SU-DHL-6 (cell line): ENCODE results near the gene SRCAP.

ENCODE experiments used
- H2AFZ ChIP-seq: fragments of 200-600 bp; sonication (generic); 2 replicates; pipeline ENCODE4 v1.6.1; 2014; ENCODE audit warnings: low read depth, mild to moderate bottlenecking, moderate library complexity, mixed read lengths, antibody characterized with exemption, low read length; ENCODE audit not compliant: severe bottlenecking
- H3F3A ChIP-seq: fragments of 200-600 bp; shearing (Covaris generic); 2 replicates; pipeline ENCODE4 v1.6.0; 2016; ENCODE audit warnings: antibody characterized with exemption, mild to moderate bottlenecking; ENCODE audit not compliant: insufficient read depth
- H3K27ac ChIP-seq: fragments of 200-600 bp; sonication (generic); 2 replicates; pipeline ENCODE4 v1.5.1; 2016; ENCODE audit warnings: low read depth, mild to moderate bottlenecking, low read length, moderate library complexity, mixed read lengths
- H3K27me3 ChIP-seq: fragments of 200-600 bp; sonication (generic), shearing (Covaris generic); 2 replicates; pipeline ENCODE4 v1.6.0; 2014; ENCODE audit warnings: mild to moderate bottlenecking, low read length
- H3K36me3 ChIP-seq: fragments of 200-600 bp; sonication (generic); 2 replicates; pipeline ENCODE4 v1.6.1; 2014; ENCODE audit warnings: mild to moderate bottlenecking, low read length, mixed read lengths
- H3K4me2 ChIP-seq: fragments of 300-600, 200-600 bp; shearing (Covaris generic), sonication (generic); 2 replicates; pipeline ENCODE4 v1.6.0; 2014; ENCODE audit warnings: low read length, low read depth, mild to moderate bottlenecking; ENCODE audit not compliant: poor library complexity, severe bottlenecking
- H3K4me3 ChIP-seq: fragments of 200-600 bp; sonication (generic); 2 replicates; pipeline ENCODE4 v1.5.1; 2014; ENCODE audit warnings: antibody characterized with exemption, low read length, mild to moderate bottlenecking, mixed read lengths; ENCODE audit not compliant: insufficient read depth, poor library complexity, severe bottlenecking
- H3K79me2 ChIP-seq: fragments of 200-600 bp; sonication (generic); 2 replicates; pipeline ENCODE4 v1.6.1; 2014; ENCODE audit warnings: mild to moderate bottlenecking, low read length, moderate library complexity; ENCODE audit not compliant: insufficient read depth
- H3K9ac ChIP-seq: fragments of 200-600 bp; sonication (generic); 2 replicates; pipeline ENCODE4 v1.7.0; 2014; ENCODE audit warnings: mild to moderate bottlenecking, low read length
- H3K9me2 ChIP-seq: fragments of 200-600 bp; sonication (generic); replicated peaks from 2 replicates; pipeline ENCODE4 v1.6.1; 2014; ENCODE audit warnings: low read length; ENCODE audit not compliant: insufficient read depth
- H3K9me3 ChIP-seq: fragments of 200-600 bp; sonication (generic); 2 replicates; pipeline ENCODE4 v1.6.1; 2014; ENCODE audit warnings: low read length, mixed read lengths; ENCODE audit not compliant: insufficient read depth
- H4K20me1 ChIP-seq: fragments of 200-600 bp; sonication (generic); 2 replicates; pipeline ENCODE4 v1.6.1; 2014; ENCODE audit warnings: low read depth, mild to moderate bottlenecking, antibody characterized with exemption, low read length, moderate library complexity, mixed read lengths
- EZH2phosphoT487 ChIP-seq: fragments of 200-600 bp; sonication (generic), shearing (Covaris generic); conservative IDR thresholded peaks from 2 replicates; pipeline ENCODE4 v1.6.1; 2018; ENCODE audit warnings: mild to moderate bottlenecking, antibody characterized with exemption, low read length, moderate library complexity, mixed read lengths
- TF ChIP-seq, protein P1 (sequence below): fragments of 200-600 bp; sonication (generic); IDR thresholded peaks from one replicate; pipeline ENCODE4 v1.5.1; 2017; ENCODE audit warnings: antibody characterized with exemption, mild to moderate bottlenecking, low read length, moderate library complexity; ENCODE audit not compliant: insufficient read depth, poor library complexity, severe bottlenecking

SRCAP gene

DNA sequence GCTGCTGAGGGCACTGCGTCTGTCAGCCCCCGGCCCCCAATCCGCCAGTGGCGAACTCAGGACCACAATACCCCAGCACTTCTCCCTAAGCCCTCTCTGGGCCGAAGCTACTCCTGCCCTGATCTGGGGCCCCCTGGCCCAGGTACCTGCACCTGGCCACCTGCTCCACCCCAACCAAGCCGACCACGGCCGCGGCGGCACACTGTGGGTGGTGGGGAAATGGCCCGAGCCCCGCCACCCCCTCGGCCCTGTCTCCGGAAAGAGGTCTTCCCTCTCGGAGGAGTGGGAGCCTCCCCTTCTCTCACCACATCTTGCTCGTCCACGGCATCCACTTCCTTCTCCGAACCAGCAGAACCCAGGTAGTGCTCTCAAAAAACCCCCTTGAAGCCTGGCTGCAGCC, 44.1 kb upstream of the SRCAP start:
- no peak overlapping the region for H3K4me2 ChIP-seq
- H3K9ac ChIP-seq = no peak overlapping the region
- peaks cover 7% of the 10 kb centered on the region; the same call in 1 of the 2 replicates for H3K79me2 ChIP-seq
- no peaks in the 10 kb centered on the region for H3K36me3 ChIP-seq
- H3K4me3 ChIP-seq = no peak overlapping the region
- no peaks in the 10 kb centered on the region for H4K20me1 ChIP-seq
- H2AFZ ChIP-seq = no peak overlapping the region
- TF ChIP-seq, protein P1, sequence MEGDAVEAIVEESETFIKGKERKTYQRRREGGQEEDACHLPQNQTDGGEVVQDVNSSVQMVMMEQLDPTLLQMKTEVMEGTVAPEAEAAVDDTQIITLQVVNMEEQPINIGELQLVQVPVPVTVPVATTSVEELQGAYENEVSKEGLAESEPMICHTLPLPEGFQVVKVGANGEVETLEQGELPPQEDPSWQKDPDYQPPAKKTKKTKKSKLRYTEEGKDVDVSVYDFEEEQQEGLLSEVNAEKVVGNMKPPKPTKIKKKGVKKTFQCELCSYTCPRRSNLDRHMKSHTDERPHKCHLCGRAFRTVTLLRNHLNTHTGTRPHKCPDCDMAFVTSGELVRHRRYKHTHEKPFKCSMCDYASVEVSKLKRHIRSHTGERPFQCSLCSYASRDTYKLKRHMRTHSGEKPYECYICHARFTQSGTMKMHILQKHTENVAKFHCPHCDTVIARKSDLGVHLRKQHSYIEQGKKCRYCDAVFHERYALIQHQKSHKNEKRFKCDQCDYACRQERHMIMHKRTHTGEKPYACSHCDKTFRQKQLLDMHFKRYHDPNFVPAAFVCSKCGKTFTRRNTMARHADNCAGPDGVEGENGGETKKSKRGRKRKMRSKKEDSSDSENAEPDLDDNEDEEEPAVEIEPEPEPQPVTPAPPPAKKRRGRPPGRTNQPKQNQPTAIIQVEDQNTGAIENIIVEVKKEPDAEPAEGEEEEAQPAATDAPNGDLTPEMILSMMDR = no peak
- TF ChIP-seq EZH2phosphoT487 = no peak
- peaks cover 26% of the 10 kb centered on the region for H3F3A ChIP-seq
- H3K9me3 ChIP-seq = no peaks in the 10 kb centered on the region
- H3K27me3 ChIP-seq = no peaks in the 10 kb centered on the region
- no peaks in the 10 kb centered on the region for H3K9me2 ChIP-seq
- H3K27ac ChIP-seq = no peak overlapping the region

DNA sequence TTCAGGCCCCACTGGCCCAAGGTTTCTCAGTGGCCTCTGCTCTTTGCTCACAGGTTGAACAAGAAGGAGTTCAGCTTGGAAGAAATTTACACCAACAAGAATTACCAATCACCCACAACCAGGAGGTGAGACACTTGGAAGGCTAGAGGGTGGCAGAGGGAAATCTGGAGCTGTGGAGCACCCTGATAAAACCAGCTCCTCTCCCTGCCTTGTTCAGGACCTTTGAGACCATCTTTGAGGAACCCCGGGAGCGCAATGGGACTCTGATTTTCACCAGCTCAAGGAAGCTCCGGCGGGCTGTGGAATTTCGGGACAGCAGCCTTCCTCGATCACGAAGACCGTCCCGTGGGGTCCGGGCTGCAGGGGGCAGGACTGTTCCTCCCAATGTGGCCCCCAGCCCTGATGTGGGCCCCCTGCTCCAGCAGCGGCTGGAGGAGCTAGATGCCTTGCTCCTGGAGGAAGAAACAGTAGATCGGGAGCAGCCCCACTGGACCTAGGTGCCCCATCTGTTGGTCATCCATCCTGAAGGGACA, 43.1 kb upstream of the SRCAP start:
- no peaks in the 10 kb centered on the region for H4K20me1 ChIP-seq
- no peak overlapping the region for H3K4me2 ChIP-seq
- H3K79me2 ChIP-seq = peaks cover 17% of the 10 kb centered on the region; the same call in 1 of the 2 replicates
- no peak overlapping the region for H3K9ac ChIP-seq
- H3K9me3 ChIP-seq = no peaks in the 10 kb centered on the region
- H3F3A ChIP-seq = peaks cover 35% of the 10 kb centered on the region
- H3K36me3 ChIP-seq = no peaks in the 10 kb centered on the region
- H2AFZ ChIP-seq = no peak overlapping the region
- no peaks in the 10 kb centered on the region for H3K27me3 ChIP-seq
- H3K9me2 ChIP-seq = no peaks in the 10 kb centered on the region
- no peak overlapping the region for H3K27ac ChIP-seq
- no peak overlapping the region for H3K4me3 ChIP-seq
- no peak for TF ChIP-seq EZH2phosphoT487
- TF ChIP-seq, protein P1 = no peak

DNA sequence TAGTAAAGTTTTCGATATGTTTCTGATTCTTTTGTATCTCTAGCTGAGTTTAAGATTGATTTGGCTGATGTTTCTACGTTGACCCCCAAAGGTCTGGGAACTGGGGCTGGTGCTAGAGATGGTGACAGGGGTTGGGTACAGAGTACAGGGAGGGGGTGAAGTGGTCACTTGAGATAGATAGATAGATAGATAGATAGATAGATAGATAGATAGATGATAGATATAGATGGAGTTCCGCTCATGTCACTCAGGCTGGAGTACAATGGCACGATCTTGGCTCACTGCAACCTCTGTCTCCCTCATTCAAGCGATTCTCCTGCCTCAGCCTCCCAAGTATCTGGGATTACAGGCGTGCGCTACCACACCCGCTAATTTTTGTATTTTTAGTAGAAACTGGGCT, 42.6 kb upstream of the SRCAP start:
- Histone ChIP-seq H3F3A (peaks cover 31% of the 10 kb centered on the region), H3K79me2 (peaks cover 22% of the 10 kb centered on the region; the same call in 1 of the 2 replicates), H3K9me3 (no peaks in the 10 kb centered on the region), H3K9ac (no peak overlapping the region), H3K27ac (no peak overlapping the region), H3K4me3 (no peak overlapping the region), H3K9me2 (no peaks in the 10 kb centered on the region), H3K4me2 (no peak overlapping the region), H4K20me1 (no peaks in the 10 kb centered on the region), H2AFZ (no peak overlapping the region), H3K36me3 (0 out of 2 replicates have a peak, but pooled peaks cover 3% of the 10 kb centered on the region), H3K27me3 (no peaks in the 10 kb centered on the region)
- TF ChIP-seq, protein P1 = no peak
- no peak for TF ChIP-seq EZH2phosphoT487
